Activated CD4-positive, alpha-beta T cell treated with anti-CD3 and anti-CD28 coated beads, Interleukin-2, amount 50 U/mL, for 1 hour (primary cell): ENCODE data around the gene CLCN7.

Experiments
- DNase-seq: peaks from one replicate; pipeline ENCODE4 v3.0.0-alpha.2; 2020

CLCN7 gene

GRCh38 chr16:1460602-1461138 lies 14.2 kb downstream of the CLCN7 start:
- no peak for DNase-seq

DNA sequence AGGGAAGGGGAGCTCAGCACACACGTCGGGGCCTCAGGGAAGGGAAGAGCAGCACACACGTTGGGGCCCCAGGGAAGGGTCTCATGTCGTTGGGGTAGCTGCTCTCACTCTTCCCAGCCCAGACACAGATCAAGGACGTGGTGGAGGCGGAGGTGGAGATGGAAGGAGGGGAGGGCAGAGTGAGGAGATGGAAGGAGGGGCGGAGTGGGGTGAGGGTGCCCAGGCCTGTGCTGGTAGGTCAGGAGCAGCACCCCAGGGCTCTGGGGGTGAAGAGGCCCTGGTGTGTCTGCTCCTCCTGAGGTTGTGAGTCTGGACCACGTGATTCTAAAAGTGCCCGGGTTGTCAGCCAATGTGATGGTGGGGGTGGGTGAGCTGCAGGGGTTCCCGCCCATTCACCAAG lies 14.9 kb downstream of the CLCN7 start:
- no peak for DNase-seq

DNA sequence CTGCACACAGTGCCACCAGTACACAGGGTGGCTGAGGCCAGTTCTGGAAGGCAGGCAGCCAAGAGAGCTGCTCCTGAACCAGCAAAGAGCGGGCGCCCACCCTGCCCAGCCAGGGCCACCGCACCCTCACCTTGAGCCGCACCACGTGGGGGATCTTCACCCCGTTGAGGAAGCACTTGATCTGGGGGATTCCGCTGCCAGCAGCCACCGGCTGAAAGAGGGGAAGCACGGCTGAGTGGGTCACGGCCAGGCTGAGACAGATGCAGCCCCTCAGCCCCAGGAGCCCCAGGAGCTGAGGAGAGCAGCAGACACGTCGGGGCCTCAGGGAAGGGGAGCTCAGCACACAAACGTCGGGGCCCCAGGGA lies 15.9 kb downstream of the CLCN7 start:
- DNase-seq, result no peak

- DNase-seq, result no peak
Measured at GRCh38 chr16:1458336-1458976, 16.4 kb downstream of the CLCN7 start.

DNA sequence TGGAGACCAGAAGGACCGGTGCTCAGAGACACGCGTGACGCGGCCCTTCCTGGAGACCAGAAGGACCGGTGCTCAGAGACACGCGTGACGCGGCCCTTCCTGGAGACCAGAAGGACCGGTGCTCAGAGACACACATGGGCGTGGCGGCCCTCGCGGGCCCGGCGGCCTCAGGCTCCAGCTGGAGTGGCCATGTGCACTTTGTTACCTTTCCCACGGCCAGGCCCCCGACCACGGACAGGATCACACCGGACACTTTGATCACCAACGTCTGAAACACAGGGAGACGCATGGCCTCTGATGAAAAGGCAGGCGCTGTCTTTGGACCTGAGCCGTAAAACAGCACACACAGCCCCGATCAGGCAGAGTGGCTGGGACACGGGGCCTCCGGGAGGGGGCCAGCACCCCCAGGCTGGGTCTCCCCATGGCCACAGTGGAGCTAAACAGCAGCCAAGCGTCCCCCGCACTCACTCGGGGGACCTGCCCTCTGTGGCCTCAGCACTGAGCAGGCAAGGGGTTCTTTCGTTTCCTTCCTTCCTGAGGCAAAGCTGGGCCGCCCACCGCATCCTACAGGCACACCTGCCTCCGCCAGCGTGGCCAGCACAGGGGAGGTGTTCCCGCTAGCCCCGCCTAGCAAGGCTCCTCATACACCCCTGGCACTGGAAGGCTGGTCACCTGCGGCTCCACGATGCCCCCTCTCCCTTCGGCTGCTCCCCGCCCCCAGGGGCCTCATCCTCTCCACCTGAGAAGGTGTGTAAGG lies 17.2 kb downstream of the CLCN7 start:
- no peak for DNase-seq

- no peak for DNase-seq
Measured at GRCh38 chr16:1456951-1457350, 17.9 kb downstream of the CLCN7 start.

- no peak for DNase-seq
Measured at GRCh38 chr16:1455190-1456171, 19.3 kb downstream of the CLCN7 start.

DNA sequence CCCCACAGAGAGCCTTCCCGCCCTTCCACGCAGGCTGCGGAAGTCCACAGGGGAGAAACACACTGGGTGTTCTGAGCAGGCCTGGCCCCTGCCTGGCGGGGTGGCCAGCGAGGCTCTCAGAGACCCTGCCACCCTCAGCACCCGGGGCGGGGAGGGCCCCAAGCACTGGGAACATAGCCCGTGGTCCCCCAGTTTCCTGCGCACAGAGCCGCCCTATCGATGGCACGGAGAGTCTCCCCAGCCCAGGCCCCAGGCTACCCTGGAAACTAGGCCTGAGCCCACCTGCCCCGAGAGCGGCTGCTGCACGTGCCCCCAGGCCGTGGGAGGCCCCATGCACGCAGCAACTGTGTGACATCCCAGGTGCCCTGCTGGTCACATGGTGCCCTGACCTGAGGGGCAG lies 20.3 kb downstream of the CLCN7 start:
- DNase-seq, result no peak

DNA sequence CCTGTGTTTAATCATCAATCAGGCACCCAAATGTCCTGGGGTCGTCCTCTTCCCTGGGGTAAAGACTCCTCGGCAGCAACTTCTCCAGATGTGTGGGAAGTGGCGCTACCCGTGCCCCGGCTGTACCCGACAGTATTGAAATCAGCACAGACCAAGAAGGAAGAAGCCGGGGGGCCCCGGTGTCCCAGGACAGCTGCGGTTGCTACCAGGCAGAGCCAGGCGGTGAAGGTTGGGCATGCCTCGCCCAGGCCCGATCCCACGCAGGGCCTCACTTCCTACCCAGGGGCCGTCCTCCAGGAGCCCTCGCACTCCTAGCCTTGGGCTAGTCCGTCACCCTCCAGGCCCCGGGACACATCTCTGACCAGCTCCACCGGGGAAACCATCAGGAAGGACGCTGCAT lies 21.5 kb downstream of the CLCN7 start:
- DNase-seq, result no peak

DNA sequence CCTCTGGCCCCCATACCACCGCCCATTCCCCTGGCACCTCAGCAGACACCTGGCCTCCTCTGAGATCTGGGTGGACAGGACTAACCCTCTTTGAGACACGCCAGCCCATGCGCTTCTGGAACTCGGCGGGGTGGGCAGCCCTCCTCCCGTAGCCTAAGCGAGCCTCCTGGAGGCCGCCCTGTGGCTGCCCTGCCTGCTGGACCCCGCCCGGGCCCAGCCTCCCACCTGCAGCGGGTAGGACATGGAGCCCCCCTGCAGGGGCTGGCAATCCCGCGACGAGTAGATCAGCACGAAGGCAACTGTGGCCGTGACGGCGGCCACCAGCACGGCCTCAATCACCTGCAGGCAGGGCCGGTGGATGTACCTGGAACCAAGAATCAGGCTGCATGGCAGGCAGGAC lies 22.3 kb downstream of the CLCN7 start:
- DNase-seq, result no peak

- no peak for DNase-seq
Measured at GRCh38 chr16:1451702-1452392, 23.0 kb downstream of the CLCN7 start.

GRCh38 chr16:1450841-1451240 lies 24.0 kb downstream of the CLCN7 start:
- DNase-seq, result no peak

- DNase-seq, result no peak
Measured at GRCh38 chr16:1450218-1450617, 24.6 kb downstream of the CLCN7 start.

DNA sequence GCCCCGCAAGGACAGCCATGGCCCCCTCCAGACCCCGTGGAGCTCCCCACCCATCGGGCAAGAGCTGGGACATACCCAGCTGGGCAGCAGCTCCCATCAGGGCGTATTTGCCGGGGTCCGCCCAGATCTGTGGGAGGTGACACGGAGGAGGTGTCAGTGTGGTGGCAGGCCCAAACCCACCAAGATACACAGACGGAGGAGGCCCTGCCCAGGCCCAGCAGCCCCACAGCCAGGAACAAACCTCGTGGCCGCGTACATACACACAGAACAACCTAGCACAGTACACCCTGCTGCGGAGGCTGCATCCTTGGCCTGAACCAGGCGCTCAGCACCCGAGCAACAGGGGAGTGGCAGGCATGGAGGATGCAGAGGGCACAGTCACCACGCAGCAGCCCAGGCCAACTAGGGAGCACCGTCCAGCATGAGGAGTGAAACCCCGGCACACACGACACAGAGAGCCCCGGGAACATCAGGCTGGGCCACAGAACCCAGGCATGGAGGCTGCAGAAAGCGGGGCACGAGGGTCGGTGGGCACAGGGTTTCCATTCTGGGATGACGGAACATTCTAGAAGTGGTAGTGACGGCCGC lies 25.5 kb downstream of the CLCN7 start:
- DNase-seq, result no peak

- DNase-seq, result no peak
Measured at GRCh38 chr16:1448536-1449116, 26.2 kb downstream of the CLCN7 start.

- DNase-seq, result no peak
Measured at GRCh38 chr16:1447965-1448364, 26.9 kb downstream of the CLCN7 start.

- DNase-seq, result no peak
Measured at GRCh38 chr16:1446296-1447080, 28.3 kb downstream of the CLCN7 start.

DNA sequence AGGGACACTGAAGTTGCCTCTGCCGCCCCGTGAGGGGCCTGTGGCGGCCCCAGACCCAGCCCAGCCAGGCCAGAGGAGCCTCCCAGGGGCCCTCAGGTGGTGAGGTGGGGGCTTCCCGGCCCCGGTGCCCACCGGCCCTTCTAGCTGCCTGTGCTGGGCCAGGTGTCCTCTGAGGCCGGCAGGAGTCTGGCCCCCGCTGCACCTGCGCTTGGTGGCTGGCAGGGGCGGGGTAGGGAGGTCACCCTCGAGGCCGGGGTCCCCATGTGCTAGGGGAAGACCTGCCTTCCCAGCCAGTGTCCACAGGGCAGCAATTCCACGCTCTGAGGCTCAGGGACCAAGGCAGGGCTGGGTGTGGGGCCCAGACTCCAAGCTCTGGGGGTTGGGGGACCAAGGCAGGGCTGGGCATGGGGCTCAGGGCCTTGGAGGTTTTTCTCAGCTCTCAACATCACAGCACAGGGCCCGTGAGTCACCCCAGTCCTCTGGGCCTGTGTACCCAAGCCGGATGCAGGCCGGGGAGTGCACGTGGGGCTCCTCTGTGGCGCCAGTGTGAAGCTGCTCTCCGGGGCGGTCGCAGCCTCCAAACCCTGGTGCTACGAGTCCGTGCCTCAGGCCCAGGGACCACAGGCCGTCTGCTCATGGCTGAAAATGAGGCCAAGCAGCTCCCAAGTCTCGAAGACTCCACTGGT lies 29.2 kb downstream of the CLCN7 start:
- DNase-seq, result no peak

- no peak for DNase-seq
Measured at GRCh38 chr16:1444730-1445517, 29.9 kb downstream of the CLCN7 start.
